Gastrocnemius medialis (tissue), 4 donors: ENCODE results near the gene TP63. TPM values are rescaled to one million over a fixed set of nuclear protein-coding genes. Genes with fewer than 3 reads are reported as not detected.

Experiments
- ATAC-seq, 2 donors: fragments of 150-250 bp; one replicate each; pipeline ENCODE4 v1.9.1; 2016
- DNase-seq, 2 donors: peaks; one replicate each; pipeline ENCODE4 v3.0.0-alpha.2; 2019
- H3K27ac ChIP-seq, 4 donors: fragments of 200-600 bp; sonication (generic); 1 replicate in 1 of 4; 2 replicates in 3 of 4; pipeline ENCODE4 v1.5.1; 2016 to 2018; ENCODE audit warnings: mild to moderate bottlenecking in 2 of 4, moderate library complexity in 1 of 4
- H3K27me3 ChIP-seq, 3 donors: fragments of 200-600 bp; sonication (generic) in 2 of 3; 1 replicate in 1 of 3; 2 replicates in 2 of 3; pipeline versions ENCODE4 v1.5.1 to v1.6.0; 2016 to 2019; ENCODE audit warnings: mild to moderate bottlenecking in 1 of 3, moderate library complexity in 1 of 3
- H3K36me3 ChIP-seq, 2 donors: fragments of 200-600 bp; sonication (generic) in 1 of 2; one replicate each; pipeline ENCODE4 v1.5.1; 2017 to 2018
- H3K4me1 ChIP-seq, 2 donors: fragments of 200-600 bp; sonication (generic) in 1 of 2; one replicate each; pipeline ENCODE4 v1.5.1; 2016 to 2017; ENCODE audit warnings: mild to moderate bottlenecking in 2 of 2
- H3K4me3 ChIP-seq, 4 donors: fragments of 200-600 bp; sonication (generic) in 3 of 4; 1 replicate in 1 of 4; 2 replicates in 3 of 4; pipeline ENCODE4 v1.5.1; 2016 to 2019; ENCODE audit warnings: mild to moderate bottlenecking in 2 of 4
- H3K9me3 ChIP-seq, 3 donors: fragments of 200-600 bp; sonication (generic) in 2 of 3; 1 replicate in 1 of 3; 2 replicates in 2 of 3; pipeline ENCODE4 v1.5.1; 2016 to 2019
- POLR2A ChIP-seq, 2 donors: fragments of 450-650 bp; IDR thresholded peaks; one replicate each; pipeline ENCODE4 v1.6.1; 2017; ENCODE audit warnings: antibody characterized with exemption in 2 of 2, mild to moderate bottlenecking in 2 of 2, moderate library complexity in 2 of 2
- in situ Hi-C, 4 donors: fragments of 200-750 bp; cut with MboI; loops; one replicate each; pipeline versions ENCODE4 v1.15.0 to v1.8.0; 2017; ENCODE audit warnings: low sequenced_read_pairs in 4 of 4
- intact Hi-C: fragments of 100-400 bp; cut with DNase I; formaldehyde crosslinking; loops from one replicate; pipeline ENCODE4 v1.15.1; 2023; ENCODE audit warnings: low total_unique reads
- total RNA-seq, 4 donors: library from RNA; depleted of rRNA; stranded (reverse); fragments of >200 nt; gene quantifications; one replicate each; pipeline versions ENCODE4 v1.1.0 to v1.2.3, GENCODE V29; 2016
- TF ChIP-seq, protein P1 (sequence below), 5 experiments: fragments of 450-650 bp in 3 of 5; fragments of 200-600 bp in 2 of 5; sonication (generic) in 2 of 5; IDR thresholded peaks in 4 of 5; conservative IDR thresholded peaks in 1 of 5; 1 replicate in 4 of 5; 2 replicates in 1 of 5; pipeline ENCODE4 v1.5.1; 2016 to 2019; ENCODE audit warnings: antibody characterized with exemption in 5 of 5, mild to moderate bottlenecking in 3 of 5, moderate library complexity in 3 of 5

The TP63 gene
- total RNA-seq, 4 donors from 2014 or later: 5.2 to 38.8 (median 25.8) TPM

DNA sequence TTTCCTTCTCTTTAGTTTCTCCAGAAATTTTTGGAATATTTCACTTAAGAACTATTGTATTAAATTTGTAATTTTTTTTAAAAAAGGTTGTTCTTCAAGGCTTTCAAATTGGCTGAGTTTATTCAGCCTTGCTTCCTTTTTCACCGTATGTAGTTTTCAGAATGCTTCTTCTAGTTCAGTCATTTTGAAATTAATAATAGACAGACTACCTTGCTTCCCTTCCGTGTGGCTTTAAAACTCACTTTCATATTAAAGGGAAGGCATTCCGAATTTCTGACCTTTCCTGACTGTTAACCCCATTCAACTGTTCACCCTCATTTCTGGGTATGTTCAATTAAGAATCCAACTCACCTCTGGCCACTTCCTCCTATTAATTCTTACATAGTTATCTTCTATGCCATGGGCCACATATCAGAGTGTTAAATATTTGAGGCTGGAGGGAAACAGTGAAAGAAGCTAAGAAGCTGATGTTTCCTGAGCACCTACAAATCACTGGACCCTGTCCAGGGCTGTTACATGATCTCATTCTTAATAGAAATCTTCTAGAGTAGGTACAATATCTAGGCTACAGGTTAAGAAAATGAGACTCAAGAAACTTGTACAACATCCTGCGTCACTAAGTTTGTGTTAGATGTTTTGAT lies 252.0 kb downstream of the TP63 start:
- ATAC-seq: no peak

DNA sequence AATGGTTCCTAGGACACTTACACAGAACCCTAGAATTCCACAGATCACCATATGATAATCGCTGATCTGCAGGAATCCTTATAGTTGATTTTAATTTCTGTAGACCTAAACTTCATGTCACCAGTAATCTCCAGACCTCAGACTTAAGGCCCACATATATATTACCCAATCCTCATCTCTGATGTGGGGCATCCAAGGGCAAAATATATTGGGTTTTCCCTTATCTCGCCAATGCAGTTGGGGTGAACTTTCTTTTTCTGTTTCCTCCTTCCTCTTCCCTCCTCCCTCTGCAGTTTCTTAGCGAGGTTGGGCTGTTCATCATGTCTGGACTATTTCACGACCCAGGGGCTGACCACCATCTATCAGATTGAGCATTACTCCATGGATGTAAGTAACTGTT lies 259.3 kb downstream of the TP63 start:
- Histone ChIP-seq H3K27ac (no peak overlapping the region), H3K27me3 (no peaks in the 10 kb centered on the region), H3K4me1 (no peaks in the 10 kb centered on the region), H3K4me3 (no peak overlapping the region), H3K36me3 (peaks cover 0 to 76% of the 10 kb centered on the region in 2 donors), H3K9me3 (no peaks in the 10 kb centered on the region)
- TF ChIP-seq POLR2A (IDR thresholded peaks at IDR 0.05): no peak
- TF ChIP-seq, protein P1, sequence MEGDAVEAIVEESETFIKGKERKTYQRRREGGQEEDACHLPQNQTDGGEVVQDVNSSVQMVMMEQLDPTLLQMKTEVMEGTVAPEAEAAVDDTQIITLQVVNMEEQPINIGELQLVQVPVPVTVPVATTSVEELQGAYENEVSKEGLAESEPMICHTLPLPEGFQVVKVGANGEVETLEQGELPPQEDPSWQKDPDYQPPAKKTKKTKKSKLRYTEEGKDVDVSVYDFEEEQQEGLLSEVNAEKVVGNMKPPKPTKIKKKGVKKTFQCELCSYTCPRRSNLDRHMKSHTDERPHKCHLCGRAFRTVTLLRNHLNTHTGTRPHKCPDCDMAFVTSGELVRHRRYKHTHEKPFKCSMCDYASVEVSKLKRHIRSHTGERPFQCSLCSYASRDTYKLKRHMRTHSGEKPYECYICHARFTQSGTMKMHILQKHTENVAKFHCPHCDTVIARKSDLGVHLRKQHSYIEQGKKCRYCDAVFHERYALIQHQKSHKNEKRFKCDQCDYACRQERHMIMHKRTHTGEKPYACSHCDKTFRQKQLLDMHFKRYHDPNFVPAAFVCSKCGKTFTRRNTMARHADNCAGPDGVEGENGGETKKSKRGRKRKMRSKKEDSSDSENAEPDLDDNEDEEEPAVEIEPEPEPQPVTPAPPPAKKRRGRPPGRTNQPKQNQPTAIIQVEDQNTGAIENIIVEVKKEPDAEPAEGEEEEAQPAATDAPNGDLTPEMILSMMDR (IDR thresholded peaks at IDR 0.05 in 4 of 5, conservative IDR thresholded peaks at IDR 0.05 in 1 of 5): no peak
- in situ Hi-C loops: no loop called here
- intact Hi-C loops: no loop called here
- DNase-seq (no peak), ATAC-seq (no peak)

More for the DNA sequence above, 252.0 kb downstream of the TP63 start:
- TF ChIP-seq, protein P1 (IDR thresholded peaks at IDR 0.05 in 4 of 5, conservative IDR thresholded peaks at IDR 0.05 in 1 of 5): no peak
- no peak for TF ChIP-seq POLR2A (IDR thresholded peaks at IDR 0.05)
- intact Hi-C loops: loop anchor here (5.0 kb wide), 1 partner anchor 416 kb away; no protein-coding TSS in a partner anchor
- no peak overlapping the region for H3K4me3 ChIP-seq
- peaks cover 0 to 20% of the 10 kb centered on the region in 2 donors for H3K36me3 ChIP-seq
- H3K27me3 ChIP-seq: no peaks in the 10 kb centered on the region
- in situ Hi-C loops: no loop called here
- H3K4me1 ChIP-seq: no peaks in the 10 kb centered on the region
- no peak overlapping the region for H3K27ac ChIP-seq
- DNase-seq: no peak
- H3K9me3 ChIP-seq: no peaks in the 10 kb centered on the region

DNA sequence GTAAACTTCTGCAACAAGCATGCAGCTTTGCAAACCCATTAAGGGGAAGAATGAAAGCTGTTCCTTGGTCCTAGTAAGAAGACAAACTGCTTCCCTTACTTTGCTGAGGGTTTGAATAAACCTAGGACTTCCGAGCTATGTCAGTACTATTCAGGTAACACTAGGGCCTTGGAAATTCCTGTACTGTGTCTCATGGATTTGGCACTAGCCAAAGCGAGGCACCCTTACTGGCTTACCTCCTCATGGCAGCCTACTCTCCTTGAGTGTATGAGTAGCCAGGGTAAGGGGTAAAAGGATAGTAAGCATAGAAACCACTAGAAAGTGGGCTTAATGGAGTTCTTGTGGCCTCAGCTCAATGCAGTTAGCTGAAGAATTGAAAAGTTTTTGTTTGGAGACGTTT lies 265.3 kb downstream of the TP63 start:
- intact Hi-C loops (no loop called here), in situ Hi-C loops (no loop called here)
- no peak for TF ChIP-seq POLR2A (IDR thresholded peaks at IDR 0.05)
- TF ChIP-seq, protein P1 (IDR thresholded peaks at IDR 0.05 in 4 of 5, conservative IDR thresholded peaks at IDR 0.05 in 1 of 5): no peak
- Histone ChIP-seq H3K9me3 (no peaks in the 10 kb centered on the region), H3K27me3 (no peaks in the 10 kb centered on the region), H3K4me1 (no peaks in the 10 kb centered on the region), H3K36me3 (peaks cover 0 to 24% of the 10 kb centered on the region in 2 donors), H3K27ac (no peak overlapping the region), H3K4me3 (no peak overlapping the region)
- DNase-seq (no peak), ATAC-seq (no peak)

DNA sequence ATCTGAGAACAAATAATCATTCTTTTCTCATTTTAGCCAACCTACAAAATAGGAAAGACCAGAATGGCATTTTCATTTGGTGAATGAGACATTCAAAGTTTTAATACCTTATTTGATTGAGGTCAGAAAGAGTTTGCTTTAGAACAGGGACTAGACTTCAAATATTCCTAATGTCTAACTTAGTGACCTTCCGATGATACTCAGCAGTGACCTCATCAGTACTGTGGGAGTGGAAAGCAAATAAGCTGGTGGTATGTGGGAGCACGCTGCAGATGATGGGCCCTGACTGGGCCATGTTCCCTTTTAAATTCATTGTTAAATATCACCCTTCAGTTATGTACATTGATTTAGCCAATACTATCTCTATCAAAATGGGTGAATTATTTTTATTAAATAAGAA lies 266.2 kb downstream of the TP63 start:
- Histone ChIP-seq H3K27ac (no peak overlapping the region), H3K4me3 (no peak overlapping the region), H3K9me3 (no peaks in the 10 kb centered on the region), H3K4me1 (no peaks in the 10 kb centered on the region), H3K27me3 (no peaks in the 10 kb centered on the region), H3K36me3 (peaks cover 0 to 15% of the 10 kb centered on the region in 2 donors)
- ATAC-seq: no peak
- no peak for TF ChIP-seq POLR2A (IDR thresholded peaks at IDR 0.05)
- TF ChIP-seq, protein P1 (IDR thresholded peaks at IDR 0.05 in 4 of 5, conservative IDR thresholded peaks at IDR 0.05 in 1 of 5): no peak
- in situ Hi-C loops: no loop called here
- no peak for DNase-seq
- intact Hi-C loops: no loop called here
